K562 (cell line): Measurements from ENCODE around the gene NEB. TPM values are rescaled to one million over a fixed set of nuclear protein-coding genes. Genes with fewer than 3 reads are reported as not detected.
A peak's percentile ranks its signal among the peaks of the same experiment; 100 is the strongest.

Source experiments
- ARID3A ChIP-seq: IDR thresholded peaks from 2 replicates; pipeline ENCODE4 v1.6.1; 2012; ENCODE audit warnings: low read depth, low read length, improper control_type of control experiment, borderline replicate concordance
- ATF7 ChIP-seq: fragments of 450-650 bp; IDR thresholded peaks from 2 replicates; pipeline ENCODE4 v1.7.1; 2014; ENCODE audit warnings: mild to moderate bottlenecking, moderate library complexity
- EP300 ChIP-seq: IDR thresholded peaks from 2 replicates; pipeline ENCODE4 v1.6.1; 2012; ENCODE audit warnings: low read length, improper control_type of control experiment
- JUN ChIP-seq, 2 experiments: sonication (generic) in 1 of 2; formaldehyde crosslinking in 1 of 2; IDR thresholded peaks; 2 replicates each; pipeline versions ENCODE4 v1.6.1 to v1.8.0; 2012 to 2022; ENCODE audit warnings: borderline replicate concordance in 2 of 2, mild to moderate bottlenecking in 2 of 2, improper control_type of control experiment in 1 of 2, low read depth in 1 of 2, low read length in 1 of 2, missing genetic modification reagents in 1 of 2
- KLF6 ChIP-seq: fragments of 250-450 bp; sonication (Bioruptor Pico); IDR thresholded peaks from 2 replicates; pipeline ENCODE4 v1.4.0; 2020; ENCODE audit warnings: mild to moderate bottlenecking, moderate library complexity, borderline replicate concordance
- NCOA6 ChIP-seq: fragments of 450-650 bp; IDR thresholded peaks from 2 replicates; pipeline ENCODE4 v1.6.1; 2017; ENCODE audit warnings: mild to moderate bottlenecking
- SMARCB1 ChIP-seq: IDR thresholded peaks from 2 replicates; pipeline ENCODE4 v1.6.1; 2011; ENCODE audit warnings: improper control_type of control experiment, low read depth; ENCODE audit not compliant: insufficient read length
- TAF15 ChIP-seq: fragments of 200-400 bp; formaldehyde crosslinking; IDR thresholded peaks from 2 replicates; pipeline ENCODE4 v1.6.1; 2017; ENCODE audit warnings: mild to moderate bottlenecking, low read depth, low read length, moderate library complexity
- TCF7L2 ChIP-seq: fragments of 150-350 bp; IDR thresholded peaks from 2 replicates; pipeline ENCODE4 v1.6.1; 2016; ENCODE audit warnings: low read depth, mild to moderate bottlenecking, low read length, moderate library complexity
- TEAD4 ChIP-seq, 2 experiments: sonication (generic) in 1 of 2; formaldehyde crosslinking in 1 of 2; IDR thresholded peaks; 2 replicates each; pipeline versions ENCODE4 v1.6.1 to v1.8.0; 2012 to 2022; ENCODE audit warnings: borderline replicate concordance in 1 of 2, inconsistent platforms in 1 of 2, low read length in 1 of 2, mild to moderate bottlenecking in 1 of 2, missing genetic modification reagents in 1 of 2
- TFE3 ChIP-seq: fragments of 450-650 bp; formaldehyde crosslinking; IDR thresholded peaks from 2 replicates; pipeline ENCODE4 v1.4.0; 2020; ENCODE audit warnings: mild to moderate bottlenecking, mixed read lengths
- ZEB2 ChIP-seq: fragments of 450-650 bp; IDR thresholded peaks from 2 replicates; pipeline ENCODE4 v1.6.1; 2016
- ZNF12 ChIP-seq: sonication (generic); formaldehyde crosslinking; IDR thresholded peaks from 2 replicates; pipeline ENCODE4 v1.4.0; 2020; ENCODE audit warnings: mild to moderate bottlenecking, missing genetic modification reagents
- ZNF584 ChIP-seq: fragments of 200-800 bp; sonication (Bioruptor generic); IDR thresholded peaks from 2 replicates; pipeline ENCODE4 v1.6.1; 2016; ENCODE audit warnings: low read depth, mild to moderate bottlenecking, missing genetic modification characterization, missing compliant biosample characterization
- ZNF639 ChIP-seq, 2 experiments: fragments of 200-800 bp in 1 of 2; sonication (Bioruptor generic) in 1 of 2; sonication (generic) in 1 of 2; formaldehyde crosslinking in 1 of 2; IDR thresholded peaks in 1 of 2; conservative IDR thresholded peaks in 1 of 2; 2 replicates each; pipeline versions ENCODE4 v1.5.0 to v1.6.1; 2016 to 2020; ENCODE audit warnings: missing compliant biosample characterization in 1 of 2, missing genetic modification characterization in 1 of 2, missing genetic modification reagents in 1 of 2
- polyA plus RNA-seq, 8 experiments: library from polyadenylated mRNA; depleted of rRNA in 4 of 8; stranded (reverse) in 5 of 8; unstranded in 3 of 8; fragments of >200 nt; fragmentation: Nextera tagmentation in 2 of 8; fragmentation: Illumina TruSeq in 1 of 8; extraction: Ambion mirVana in 2 of 8; extraction: Trizol in 1 of 8; gene quantifications; 2 replicates each; pipeline versions ENCODE4 v1.2.1 to v1.2.3, GENCODE V29; 2011 to 2014; ENCODE audit warnings: inconsistent platforms in 1 of 8, missing spikeins in 1 of 8
- total RNA-seq, 7 experiments: library from RNA; depleted of rRNA in 6 of 7; stranded (reverse); fragments of >200 nt in 6 of 7; fragmentation: Illumina TruSeq in 2 of 7; extraction: Trizol in 2 of 7; gene quantifications; 2 replicates each; pipeline versions ENCODE4 v1.2.1 to v1.2.3, GENCODE V29; 2011 to 2021; ENCODE audit warnings: low replicate concordance in 1 of 7
- TF ChIP-seq, protein P1 (sequence below): fragments of 250-450 bp; sonication (Bioruptor Pico); IDR thresholded peaks from 2 replicates; pipeline ENCODE4 v1.4.0; 2020; ENCODE audit warnings: mild to moderate bottlenecking, moderate library complexity, borderline replicate concordance
- TF ChIP-seq, protein P2 (sequence below): sonication (generic); formaldehyde crosslinking; IDR thresholded peaks from 2 replicates; pipeline ENCODE4 v1.8.1; 2022; ENCODE audit warnings: missing genetic modification reagents

The NEB gene
- total and polyA plus RNA-seq, 9 of the 15 experiments (the other 6 are each of a cell fraction or from before 2014, with no cell fraction given) = 1.7 to 3.8 (median 2.9) TPM

DNA sequence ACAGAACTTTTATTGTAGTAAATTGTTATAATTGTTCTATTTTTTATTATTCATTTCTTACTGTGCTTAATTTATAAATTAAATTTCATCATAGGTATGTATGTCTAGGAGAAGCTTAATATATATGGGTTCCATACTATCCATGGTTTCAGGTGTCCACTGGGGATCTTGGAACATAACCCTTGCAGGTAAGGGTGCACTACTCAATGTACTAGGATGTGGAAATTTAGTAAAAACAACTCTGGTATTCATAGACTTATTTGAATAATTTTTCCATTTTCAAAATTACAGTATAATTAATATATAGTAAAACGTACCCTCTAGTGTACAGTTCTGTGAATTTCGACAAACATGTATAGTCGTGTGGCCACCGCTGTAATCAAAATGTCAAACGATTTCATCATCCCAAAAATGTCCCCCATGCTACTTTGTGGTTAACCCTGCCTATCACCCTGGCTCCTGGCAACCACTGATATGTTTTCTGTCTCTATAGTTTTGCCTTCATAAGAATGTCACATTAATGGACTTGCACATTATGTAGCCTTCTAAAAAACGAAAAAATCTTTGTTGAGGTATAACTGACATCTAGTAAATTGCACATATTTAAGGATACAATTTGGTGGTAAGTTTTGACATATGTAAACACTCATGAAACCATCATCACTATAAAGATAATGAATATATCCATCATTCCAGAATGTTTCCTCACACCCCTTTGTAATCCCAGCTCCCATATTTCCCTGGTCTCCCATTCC lies 48.3 kb upstream of the NEB start (continued):
- TF ChIP-seq TEAD4 (IDR thresholded peaks at IDR 0.05; ENCODE audit: low read length) = peak; percentile 98
- TF ChIP-seq TEAD4 (CRISPR knock-in tag; IDR thresholded peaks at IDR 0.05; ENCODE audit: borderline replicate concordance) = no peak
- no peak for TF ChIP-seq TAF15
- peak in 1 of 2 experiments; percentile 29; a peak in 1 of 4 replicates for TF ChIP-seq ZNF639 (CRISPR knock-in tag; conservative IDR thresholded peaks at IDR 0.05 in 1 of 2, IDR thresholded peaks at IDR 0.05 in 1 of 2)
- TF ChIP-seq EP300 = peak; percentile 99
- peak; percentile 93 for TF ChIP-seq ATF7
- TF ChIP-seq, protein P1, sequence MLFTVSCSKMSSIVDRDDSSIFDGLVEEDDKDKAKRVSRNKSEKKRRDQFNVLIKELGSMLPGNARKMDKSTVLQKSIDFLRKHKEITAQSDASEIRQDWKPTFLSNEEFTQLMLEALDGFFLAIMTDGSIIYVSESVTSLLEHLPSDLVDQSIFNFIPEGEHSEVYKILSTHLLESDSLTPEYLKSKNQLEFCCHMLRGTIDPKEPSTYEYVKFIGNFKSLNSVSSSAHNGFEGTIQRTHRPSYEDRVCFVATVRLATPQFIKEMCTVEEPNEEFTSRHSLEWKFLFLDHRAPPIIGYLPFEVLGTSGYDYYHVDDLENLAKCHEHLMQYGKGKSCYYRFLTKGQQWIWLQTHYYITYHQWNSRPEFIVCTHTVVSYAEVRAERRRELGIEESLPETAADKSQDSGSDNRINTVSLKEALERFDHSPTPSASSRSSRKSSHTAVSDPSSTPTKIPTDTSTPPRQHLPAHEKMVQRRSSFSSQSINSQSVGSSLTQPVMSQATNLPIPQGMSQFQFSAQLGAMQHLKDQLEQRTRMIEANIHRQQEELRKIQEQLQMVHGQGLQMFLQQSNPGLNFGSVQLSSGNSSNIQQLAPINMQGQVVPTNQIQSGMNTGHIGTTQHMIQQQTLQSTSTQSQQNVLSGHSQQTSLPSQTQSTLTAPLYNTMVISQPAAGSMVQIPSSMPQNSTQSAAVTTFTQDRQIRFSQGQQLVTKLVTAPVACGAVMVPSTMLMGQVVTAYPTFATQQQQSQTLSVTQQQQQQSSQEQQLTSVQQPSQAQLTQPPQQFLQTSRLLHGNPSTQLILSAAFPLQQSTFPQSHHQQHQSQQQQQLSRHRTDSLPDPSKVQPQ (CRISPR knock-in tag) = no peak
- TF ChIP-seq JUN (IDR thresholded peaks at IDR 0.05; ENCODE audit: borderline replicate concordance, low read depth, low read length) = peak; percentile 62
- TF ChIP-seq JUN (CRISPR knock-in tag; IDR thresholded peaks at IDR 0.05; ENCODE audit: borderline replicate concordance) = no peak
- TF ChIP-seq TCF7L2 = no peak
- TF ChIP-seq NCOA6 = no peak
- TF ChIP-seq KLF6 (CRISPR knock-in tag) = peak; percentile 87; the same call in 1 of the 2 replicates
- TF ChIP-seq TFE3 = no peak
- no peak for TF ChIP-seq ZNF584 (CRISPR knock-in tag)
- TF ChIP-seq SMARCB1 = no peak
- TF ChIP-seq, protein P2, sequence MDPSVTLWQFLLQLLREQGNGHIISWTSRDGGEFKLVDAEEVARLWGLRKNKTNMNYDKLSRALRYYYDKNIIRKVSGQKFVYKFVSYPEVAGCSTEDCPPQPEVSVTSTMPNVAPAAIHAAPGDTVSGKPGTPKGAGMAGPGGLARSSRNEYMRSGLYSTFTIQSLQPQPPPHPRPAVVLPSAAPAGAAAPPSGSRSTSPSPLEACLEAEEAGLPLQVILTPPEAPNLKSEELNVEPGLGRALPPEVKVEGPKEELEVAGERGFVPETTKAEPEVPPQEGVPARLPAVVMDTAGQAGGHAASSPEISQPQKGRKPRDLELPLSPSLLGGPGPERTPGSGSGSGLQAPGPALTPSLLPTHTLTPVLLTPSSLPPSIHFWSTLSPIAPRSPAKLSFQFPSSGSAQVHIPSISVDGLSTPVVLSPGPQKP (CRISPR knock-in tag) = no peak
- TF ChIP-seq ZNF12 (CRISPR knock-in tag) = no peak
- peak; percentile 59; the same call in 1 of the 2 replicates for TF ChIP-seq ZEB2
- peak; percentile 95 for TF ChIP-seq ARID3A
